Cerebellar nuclear complex (tissue), 1 donor: ENCODE results near the gene SPTBN2.
"Not testable (repeated sequence)": the region's sequence is repeated elsewhere in the genome, so short reads cannot be mapped to it uniquely, and the experiment has no call there.

Experiments used
- DNase-seq, 2 experiments: peaks; one replicate each; lab custom pipeline; 2025; lab: John Stamatoyannopoulos, UW

SPTBN2 gene

DNA sequence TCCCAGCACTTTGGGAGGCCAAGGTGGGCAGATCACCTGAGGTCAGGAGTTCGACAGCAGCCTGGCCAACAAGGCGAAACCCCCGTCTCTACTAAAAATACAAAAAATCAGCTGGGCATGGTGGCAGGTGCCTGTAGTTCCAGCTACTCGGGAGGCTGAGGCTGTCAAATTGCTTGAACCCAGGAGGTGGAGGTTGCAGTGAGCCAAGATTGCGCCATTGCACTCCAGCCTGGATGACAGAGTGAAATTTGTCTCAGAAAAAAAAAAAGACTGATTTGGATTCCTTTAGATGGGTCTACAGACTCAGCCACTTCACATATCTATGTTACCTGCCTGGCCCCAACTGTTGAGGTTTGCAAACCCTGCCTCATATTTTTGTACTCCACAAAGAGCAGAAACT lies 4.8 kb downstream of the SPTBN2 start:
- DNase-seq, result not testable (repeated sequence)

DNA sequence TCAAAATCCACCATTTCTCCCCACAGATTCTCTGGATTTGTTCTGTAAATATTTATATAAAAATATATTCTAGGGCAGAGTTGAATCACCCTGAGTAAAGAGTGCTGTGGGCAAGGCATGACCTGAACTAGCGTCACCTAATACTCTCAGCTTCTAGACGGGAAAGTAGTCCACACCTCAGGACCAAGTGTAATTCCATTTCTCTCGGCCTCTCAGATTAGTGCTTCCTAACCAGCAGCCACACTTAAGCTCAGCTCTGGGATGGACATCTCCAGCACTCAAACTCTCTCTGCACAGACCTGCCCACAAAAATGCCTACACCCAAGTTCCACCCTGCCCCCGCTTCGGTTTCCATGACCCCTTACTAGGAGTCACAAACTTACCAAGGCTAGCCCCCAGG lies 5.3 kb downstream of the SPTBN2 start:
- DNase-seq, result no peak

DNA sequence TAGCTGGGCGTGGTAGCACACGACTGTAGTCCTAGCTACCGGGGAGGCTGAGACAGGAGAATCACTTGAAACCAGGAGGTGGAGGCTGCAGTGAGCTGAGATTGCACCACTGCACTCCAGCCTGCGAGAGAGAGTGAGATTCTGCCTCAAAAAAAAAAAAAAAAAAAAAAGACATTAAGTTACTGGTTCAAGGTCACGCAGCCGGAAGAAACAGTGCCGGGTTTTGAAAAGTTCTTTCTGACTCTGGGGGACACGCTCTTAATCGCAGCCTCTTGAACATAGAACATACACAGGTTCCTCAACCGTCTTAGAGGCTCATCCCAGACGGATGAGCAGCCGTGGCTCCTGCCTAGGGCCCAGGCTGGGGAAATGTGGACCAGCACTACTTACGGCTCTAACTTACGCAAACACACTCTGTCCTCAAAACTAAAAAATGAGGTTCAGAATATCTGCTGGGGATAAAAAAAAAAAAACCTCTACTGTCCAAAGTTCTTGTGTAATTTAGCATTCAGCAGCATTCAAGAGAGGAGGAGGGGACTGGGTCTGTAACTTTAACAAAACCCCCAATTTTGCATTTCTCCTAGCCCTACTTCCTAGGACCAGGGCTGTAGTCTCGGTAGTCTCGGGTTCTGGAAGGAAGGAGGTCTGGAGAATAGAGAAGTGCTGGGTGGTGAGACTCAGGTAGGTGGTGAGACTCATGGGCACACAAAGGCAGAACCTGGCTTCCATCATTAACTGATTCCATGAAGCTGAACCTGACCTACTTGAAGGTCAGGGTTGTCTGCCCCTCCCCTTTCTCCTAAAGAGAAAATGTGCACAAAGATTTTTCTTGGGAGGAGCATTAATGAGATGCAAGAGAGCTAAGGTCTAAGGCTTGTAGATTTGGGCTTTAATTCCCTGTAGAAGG lies 6.0 kb downstream of the SPTBN2 start:
- DNase-seq, result no peak

DNA sequence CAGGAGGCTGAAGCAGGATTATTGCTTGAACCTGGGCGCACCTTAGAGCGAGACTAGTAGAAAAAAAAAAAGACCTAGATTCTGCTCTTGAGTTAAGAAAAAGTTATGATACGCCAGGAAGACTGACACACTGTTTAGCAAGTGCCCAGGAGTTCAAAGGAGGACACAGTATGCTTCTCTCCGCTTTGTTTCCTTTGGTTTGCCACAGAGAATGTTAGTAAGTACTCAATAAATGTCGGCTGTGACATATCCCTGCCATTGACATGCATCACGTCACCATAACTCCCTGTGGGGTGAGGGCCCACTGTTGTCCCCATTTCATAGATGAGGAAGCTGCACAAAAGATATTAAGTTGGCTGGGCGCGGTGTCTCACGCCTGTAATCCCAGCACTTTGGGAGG lies 7.1 kb downstream of the SPTBN2 start:
- no peak for DNase-seq

DNA sequence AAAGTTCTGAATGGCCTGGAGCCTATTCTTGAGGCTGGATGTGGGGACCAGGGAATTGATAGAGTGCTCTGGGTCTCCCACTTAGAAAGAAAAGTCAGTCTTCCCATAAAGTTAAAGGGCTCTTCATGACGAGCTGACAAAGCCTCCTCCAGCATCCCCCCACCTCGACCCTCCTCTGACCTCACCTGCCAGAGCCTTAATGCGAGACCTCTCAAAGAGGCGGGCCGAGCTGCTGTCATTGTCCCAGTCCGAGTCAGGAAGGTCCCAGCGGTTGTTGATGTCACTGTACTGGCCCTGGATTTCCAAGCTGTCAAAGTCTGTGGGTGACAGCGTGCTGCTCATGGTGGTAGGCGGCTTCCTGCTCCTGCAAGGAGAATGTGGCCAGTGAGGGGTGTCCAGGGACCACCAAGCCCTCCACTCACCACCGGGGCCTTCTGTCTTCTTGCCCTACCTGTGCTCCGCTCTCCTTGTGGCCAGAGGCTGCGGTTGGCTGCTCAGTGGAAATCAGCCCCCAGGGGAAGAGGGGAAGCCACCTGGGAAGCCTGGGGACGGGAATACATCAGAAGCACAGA lies 8.0 kb downstream of the SPTBN2 start:
- DNase-seq, result no peak

DNA sequence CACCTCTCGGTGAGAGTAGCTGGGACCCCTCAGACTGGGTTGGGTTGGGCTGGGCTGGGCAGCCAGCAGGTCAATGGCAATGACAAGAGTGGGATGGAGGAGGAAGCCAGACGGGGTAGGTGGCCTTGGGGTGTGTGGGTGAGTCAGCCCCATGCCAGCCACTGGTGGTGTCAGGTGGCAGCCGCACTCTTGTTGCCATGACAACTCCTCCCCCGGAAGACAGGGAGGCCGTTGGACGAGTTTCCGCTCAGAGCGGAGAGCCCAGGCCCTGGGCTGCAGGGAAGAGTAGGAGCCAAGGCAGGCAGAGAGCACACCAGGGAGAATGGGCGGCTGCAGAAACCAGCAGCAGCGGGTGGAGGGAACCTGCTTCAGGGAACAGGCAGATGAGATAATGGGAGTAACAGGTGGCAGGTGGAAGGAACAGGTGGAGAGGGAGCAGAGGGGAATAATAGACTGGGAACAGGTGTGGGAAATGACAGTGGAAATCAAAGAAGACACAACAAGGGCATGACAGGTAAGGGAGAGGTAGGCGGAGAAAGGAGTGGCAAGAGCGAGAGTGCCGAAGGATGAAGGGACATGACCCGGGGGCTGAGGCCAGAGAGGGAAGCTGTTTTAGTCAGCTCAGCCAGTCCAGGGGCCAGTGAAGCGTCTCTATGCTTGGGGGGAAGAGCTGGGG lies 8.7 kb downstream of the SPTBN2 start:
- peak in 1 of 2 experiments; percentile 80 for DNase-seq

DNA sequence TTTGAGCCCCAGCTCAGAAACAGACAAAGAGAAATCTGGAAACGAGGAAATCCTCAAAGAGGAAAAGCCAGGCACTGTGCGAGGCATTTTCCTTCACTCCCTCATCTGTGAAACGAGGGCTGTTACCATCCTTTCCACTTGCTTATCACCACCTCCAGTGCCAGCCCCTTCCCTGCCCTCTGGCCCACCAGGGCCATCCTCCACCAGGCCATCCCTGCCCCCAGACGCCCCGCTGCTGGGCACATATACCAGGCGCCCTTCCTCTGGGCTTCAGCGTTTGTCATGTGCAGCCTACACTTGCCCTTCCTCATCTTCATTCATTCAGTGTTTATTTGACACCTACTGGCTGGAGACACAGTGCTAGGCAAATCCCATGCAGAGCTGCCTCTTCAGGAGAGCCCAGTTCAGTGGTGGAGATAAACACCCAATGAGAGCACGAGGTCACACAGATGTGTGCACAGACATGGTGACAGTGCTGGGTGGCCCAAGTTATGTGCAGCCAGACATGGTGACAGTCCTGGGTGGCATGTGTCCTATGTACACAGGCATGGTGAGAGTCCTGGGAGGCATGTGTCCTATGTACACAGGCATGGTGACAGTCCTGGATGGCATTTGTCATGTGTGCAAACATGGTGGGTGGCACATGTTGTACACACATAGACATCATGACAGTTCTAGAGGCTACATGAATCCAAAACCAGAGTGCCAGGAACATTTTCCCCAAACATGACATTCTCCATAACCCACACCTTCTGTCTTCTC lies 9.7 kb downstream of the SPTBN2 start:
- DNase-seq, result no peak

DNA sequence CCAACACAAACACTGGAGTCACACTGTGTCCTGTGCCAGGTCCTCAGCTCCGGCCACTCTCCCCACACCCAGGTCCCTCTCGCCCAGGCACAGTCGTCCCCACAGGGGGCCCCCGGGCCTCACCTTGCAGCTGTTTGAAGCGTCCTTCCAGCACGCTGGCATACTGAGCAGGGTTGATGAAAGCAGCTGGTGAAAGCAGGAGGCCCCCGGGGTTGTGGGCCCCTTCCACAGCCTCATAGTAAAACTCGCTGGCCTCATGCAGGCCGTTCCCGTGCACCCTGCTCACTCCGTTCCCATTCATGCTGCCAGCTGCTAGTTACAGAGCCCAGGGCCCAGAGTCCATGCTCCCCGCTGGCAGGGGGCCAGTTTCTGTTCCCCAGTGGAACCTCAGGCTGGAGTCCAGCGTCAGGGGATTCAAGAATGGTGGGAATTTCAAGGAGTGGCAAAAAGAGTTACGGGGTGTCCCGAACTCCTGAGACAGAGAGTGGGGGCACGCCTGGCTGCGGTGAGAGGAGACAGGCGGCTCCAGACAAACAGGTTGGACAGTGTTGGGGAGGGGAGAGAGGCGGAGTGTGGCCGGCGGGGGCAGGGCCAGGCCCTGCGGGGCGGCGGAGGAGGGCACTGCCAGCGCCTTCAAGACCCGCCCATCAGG lies 10.6 kb downstream of the SPTBN2 start:
- no peak for DNase-seq

DNA sequence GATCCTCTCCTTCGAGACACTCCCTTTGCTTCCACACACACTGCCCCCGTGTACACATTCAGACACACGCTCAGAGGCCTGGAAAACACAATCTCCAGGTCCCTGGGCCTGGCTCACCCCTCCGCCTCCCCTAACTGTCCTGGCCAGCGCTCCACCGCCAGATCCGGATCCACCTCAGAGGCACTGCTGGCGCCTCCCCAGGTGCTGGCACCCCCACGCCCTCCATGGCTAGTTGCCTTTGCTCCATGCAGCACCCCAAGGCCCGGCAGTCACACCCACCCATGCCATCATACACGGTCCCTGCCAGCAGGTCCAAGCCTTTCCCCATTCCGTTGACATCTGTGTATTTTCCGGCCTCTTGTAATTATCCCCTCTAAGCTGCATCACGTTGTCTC lies 11.1 kb downstream of the SPTBN2 start:
- peak in 1 of 2 experiments; percentile 25 for DNase-seq

DNA sequence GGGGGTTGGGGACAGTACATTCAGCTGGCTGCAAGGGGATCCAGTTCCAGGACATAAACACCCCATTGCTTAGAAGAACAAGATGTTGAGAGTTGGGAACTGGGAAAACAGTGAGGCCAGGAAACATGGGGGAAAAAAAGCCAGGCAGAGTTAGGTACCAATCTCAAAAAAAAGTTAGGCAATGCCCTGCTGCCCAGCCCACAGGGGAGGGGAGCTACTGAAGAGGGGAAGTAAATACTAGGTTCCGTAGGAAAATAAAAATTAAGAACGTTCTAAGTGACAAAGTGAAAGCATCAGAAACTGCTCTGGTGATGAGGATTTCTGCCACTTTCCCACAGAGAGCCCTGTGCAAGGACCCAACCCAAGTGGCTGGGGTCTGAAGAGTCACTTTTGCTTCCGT lies 12.0 kb downstream of the SPTBN2 start:
- DNase-seq, result no peak

DNA sequence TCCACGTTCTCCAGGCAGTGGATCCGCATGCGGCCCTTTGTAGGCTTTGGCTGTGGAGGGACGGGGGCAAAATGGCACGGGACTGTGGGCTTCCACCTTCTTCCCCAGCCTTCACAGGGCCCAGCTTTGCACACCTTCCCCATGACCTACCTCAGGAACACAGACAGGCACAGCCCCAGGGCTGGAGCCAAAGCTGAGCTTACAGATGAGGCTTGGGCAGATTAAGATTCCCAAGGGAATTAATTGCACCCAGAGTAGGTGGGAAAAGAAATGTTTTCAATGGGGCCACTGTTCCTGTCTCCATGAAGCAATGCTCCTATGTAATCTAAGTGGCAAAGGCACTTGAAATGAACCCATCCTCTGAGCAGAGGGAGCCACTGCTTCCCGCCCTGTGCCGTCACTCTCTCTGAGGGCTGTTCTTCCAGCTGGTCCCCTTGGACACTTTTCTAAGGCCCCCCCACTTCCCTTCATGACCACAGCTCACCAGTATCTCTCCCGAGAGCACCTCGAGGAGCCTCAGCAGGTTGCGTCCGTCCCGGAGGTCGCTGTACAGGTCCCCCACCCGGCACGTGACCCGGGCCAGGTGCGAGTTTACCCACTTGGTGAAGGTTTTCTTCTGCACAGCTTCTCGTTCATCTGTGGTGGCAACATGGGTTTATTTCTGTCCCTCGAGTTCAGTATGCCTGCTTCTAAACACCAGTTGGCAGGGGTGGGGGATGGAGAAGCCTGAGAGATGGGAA lies 13.5 kb downstream of the SPTBN2 start:
- no peak for DNase-seq

DNA sequence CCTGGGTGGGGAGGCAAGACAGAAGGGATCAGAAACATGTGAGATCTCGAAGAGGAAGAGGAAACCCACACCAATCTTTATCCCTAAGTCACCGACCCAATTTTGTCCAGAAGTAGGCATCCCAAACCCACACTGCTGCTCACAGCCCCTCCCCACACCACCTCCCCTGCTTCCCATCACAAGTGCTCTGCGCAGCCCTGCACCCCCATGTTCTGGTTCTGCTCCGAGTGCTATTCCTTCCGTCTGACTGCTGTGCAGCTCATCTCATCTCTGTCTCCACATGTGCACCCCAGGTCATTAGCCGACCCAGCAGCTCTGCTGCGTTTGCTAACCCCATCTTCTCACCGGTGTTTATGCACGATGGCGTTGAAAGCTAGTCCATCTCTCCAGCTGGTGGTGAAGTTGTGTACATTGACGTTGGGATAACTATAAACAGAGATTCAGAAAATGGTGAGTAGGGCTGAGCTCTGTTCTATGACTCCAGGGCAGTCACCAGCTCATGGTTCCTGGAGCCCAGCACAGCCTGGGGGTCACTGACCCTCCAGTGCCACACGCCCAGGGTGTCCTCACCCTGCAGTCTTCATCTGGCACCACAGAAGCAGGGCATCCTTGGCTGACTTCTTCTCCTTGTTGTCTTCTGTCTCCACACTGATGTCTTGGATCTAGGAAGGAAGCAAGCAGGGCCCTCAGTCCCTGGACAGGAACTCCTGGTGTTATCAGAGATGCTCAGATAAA lies 15.1 kb downstream of the SPTBN2 start:
- DNase-seq, result no peak

DNA sequence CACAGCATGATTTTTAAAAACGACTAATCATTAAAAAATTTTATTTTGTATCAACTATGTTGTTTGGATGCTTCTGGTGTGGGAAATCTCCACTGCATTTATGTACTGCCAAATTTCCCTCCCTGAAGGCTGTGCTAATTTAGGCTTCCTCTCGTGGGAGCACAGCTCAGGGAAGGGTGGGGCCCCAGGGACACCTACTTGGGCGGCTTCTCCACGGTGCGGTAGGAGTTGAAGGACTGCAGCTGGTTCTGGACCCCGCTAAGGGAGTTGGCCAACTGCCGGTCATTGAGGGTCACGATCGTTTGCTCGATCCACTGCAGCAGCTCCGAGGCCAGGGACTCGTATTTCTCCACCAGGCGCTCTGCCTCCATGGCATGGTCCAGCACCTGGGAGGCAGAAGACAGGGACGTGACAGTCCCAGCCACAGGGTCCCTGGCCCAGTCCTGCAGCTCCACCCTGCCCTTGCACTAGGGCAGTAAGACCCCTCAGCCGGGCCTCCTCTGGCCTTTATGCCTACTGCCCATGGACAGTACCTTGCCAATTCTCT lies 18.6 kb downstream of the SPTBN2 start:
- no peak for DNase-seq

DNA sequence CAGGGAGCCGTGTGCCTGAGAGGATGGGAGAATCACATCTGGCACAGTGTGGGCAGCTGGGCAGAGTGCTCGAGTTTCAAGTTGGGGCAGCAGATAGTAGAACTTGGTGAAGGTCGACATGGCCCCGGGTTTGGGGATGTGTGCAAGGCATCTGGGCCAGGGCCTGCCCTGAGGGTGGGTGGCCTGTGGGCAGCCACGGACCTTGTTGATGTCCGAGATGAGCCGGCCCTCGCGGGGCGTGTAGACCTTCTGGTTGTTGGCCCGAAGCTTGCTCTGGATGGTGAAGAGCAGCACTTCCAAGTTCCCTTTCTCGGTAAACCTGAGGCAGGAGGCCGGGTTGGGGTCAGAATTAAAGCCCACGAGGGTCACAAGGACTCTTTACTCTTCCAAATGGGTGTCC lies 20.3 kb downstream of the SPTBN2 start:
- DNase-seq, result no peak

DNA sequence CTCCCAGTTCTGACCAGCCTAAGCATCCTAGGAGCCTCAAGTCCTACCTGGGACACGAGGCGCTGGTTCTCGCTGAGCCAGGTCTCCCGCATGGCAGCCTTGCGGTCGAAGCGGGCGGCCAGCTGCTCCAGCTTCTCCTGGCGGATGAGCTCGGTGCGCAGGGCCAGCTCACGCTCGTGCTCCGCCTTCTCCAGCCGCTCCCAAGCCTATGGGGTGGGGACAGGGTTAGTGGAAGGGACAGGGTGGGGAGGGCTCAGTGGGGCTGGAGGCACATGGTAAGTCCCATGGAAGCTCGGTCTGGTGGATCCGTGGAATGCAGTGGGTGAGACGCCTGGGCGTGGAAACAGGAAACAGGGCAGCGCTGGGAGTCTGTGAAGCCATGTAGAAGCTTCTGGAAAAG lies 20.9 kb downstream of the SPTBN2 start:
- no peak for DNase-seq

DNA sequence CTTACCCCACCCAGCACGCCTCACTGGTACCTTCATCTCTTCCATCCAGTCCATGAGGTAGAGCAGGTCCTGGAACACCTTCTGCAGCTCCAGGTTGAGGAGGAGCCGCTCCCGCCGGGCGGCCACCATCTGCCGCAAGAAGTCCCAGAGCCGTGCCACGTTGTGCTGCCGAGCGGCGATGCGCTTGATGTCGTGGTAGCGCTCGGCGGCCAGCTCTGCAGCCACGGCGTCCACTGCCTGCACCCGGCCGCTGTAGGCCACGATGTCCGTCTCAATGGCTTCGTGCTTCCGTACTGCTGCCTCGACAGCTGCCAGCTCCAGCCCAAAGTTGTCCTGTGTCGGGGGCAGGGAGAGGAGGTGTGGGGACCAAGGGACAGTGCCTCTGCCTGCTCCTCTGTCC lies 21.5 kb downstream of the SPTBN2 start:
- DNase-seq, result no peak

DNA sequence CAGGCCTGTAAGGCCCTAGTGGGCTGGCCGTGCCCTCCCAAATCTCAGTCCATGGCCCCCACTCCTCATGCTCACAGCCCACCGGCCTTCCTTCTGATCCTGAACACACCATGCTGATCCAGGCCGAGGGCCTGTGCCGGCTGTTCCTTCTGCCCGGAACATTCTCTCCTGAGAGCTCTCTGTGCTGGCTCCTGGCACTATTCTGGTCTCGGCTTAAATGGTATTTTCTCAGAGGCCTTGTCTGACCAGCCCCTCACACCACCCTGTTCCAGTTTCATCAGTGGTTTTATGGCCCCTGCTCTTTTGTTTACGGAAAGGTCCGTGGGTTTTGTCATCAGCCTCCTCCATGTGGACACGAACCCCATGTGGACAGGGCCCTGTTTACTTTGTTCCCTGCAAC lies 22.0 kb downstream of the SPTBN2 start:
- DNase-seq, result no peak

DNA sequence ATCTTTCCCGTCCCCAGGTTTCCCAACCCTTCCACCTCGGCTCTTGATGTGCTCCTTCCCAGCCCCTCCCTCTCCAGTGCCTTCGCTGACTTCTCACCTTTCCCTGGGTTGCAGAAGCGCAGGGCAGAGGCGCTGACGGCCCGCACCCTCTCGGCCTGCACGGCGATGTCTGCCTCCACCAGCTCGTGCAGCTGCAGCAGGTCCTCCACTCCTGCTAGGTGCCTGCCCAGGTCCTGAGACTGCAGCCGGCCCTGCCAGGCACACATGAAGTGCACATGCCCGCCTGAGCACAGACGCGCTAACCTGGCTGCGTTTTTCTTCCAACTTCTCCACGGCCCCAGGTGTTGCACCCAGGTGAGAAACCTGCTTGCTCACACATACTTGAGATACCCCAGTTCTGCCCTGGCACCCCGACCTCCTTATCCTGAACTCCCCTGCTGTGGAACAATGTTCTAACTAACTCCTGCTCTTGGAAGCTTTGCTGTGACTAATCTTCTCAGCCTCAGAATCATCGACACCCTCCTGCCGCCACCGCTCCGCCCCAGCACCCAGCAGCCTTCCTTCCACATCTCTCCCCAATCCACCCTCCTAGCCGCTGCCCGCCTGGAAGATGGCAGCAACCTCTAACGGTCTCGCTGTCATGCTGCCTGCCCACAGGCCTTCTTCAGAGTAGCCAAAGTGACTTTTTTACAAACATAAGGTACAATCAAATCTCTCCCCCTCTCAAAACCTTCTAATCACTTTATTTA lies 23.3 kb downstream of the SPTBN2 start:
- no peak for DNase-seq

DNA sequence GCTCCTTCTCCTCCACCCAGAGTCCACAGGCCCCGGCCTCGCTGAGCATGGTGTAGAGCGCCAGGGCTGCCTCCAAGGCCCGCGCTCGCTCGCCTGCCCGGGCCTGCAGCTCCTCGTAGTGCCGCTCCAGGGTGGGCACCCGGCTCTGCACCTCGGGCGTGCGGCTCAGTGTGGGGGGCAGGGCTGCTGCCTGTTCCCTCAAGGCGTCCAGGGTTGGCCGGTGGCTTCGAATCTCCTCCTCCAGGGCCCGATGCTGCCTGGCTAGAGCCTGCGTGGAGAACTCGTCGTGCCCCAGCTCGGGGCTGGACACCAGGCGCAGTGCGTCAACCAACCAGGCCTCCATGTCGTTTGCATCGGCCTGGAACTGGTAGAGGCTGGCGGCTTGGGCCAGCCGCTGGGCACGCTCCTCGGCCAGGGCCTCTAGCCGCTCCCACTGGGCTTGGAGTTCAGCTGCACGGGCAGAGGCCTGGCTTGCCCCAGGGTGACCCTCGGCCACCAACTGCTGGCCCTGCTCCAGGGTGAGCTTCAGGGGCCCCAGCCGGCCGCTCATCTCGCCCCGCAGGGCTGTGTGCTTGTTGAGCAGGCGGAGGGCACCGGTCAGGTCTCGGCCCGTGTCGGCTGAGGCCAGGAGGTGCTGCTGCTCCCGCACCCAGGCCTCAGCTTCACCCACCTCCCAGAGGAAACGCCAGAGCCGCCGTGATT lies 24.2 kb downstream of the SPTBN2 start:
- no peak for DNase-seq
